Measurements from ENCODE around the gene IFNA14.

DNA sequence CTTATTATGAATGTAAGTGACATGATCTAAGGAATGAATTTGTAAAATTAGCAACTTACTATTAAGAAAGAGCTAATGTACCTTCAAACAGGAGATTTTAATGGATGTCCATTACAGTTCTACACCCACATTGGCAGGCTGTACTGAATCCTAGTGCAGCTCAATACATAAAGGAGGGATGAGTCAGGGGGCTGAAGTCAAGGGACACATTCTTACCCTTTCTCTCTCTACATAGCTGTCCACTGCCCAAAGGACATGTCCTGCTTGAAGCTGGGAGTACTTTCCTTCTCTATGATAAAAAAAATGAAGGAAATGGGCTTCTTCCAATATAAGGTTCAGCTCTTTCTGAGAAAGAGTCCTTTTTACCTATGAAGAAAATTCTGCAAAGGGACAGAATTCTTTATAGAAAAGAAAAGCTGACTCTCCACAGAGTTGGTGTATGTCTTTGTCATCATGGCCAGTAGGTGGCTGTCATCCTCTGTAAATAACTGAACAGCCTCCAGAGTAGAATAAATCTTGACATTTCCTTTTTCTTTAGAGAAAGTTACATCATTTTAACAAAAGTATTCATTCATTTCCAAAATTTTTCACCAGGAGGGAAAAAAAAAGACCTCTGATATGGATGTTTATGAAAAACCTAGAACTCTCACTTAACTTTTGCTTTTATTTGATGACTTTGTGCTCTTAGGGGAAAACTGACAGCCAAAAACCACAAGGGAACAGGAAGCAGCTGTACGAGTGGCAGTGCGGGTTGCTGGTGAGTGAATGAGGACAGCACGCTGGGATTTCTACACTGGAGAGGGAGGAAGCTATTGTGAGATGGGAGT is 13.1 kb upstream of the IFNA14 start:
- no peak for TF ChIP-seq POLR2AphosphoS5 (IDR thresholded peaks at IDR 0.05; ENCODE audit: low read depth)
- TF ChIP-seq CTCF (conservative IDR thresholded peaks at IDR 0.05; ENCODE audit: low read depth in 2 of 2), result peak; percentile 65 to 76
- no peak for TF ChIP-seq EZH2 (IDR thresholded peaks at IDR 0.05; ENCODE audit: low read depth, unreplicated experiment)
- TF ChIP-seq REST (IDR thresholded peaks at IDR 0.05; ENCODE audit: unreplicated experiment), result no peak
- TF ChIP-seq ETS1 (IDR thresholded peaks at IDR 0.05), result no peak
- no peak for TF ChIP-seq EZH2phosphoT487 (IDR thresholded peaks at IDR 0.05; ENCODE audit: unreplicated experiment)
- TF ChIP-seq ZNF331 (CRISPR knock-in tag; IDR thresholded peaks at IDR 0.05; ENCODE audit: low read depth), result no peak
- no peak for TF ChIP-seq STAT1 (IDR thresholded peaks at IDR 0.05; ENCODE audit: unreplicated experiment)
- TF ChIP-seq JUNB (IDR thresholded peaks at IDR 0.05; ENCODE audit: unreplicated experiment), result no peak
- no peak for TF ChIP-seq NANOG (IDR thresholded peaks at IDR 0.05; ENCODE audit: borderline replicate concordance)
- no peak for TF ChIP-seq CREB1 (CRISPR knock-in tag; IDR thresholded peaks at IDR 0.05; ENCODE audit: low read depth)
